HG03039 (cell line): ENCODE data around the gene FBP1.
"Not testable (repeated sequence)": the region's sequence is repeated elsewhere in the genome, so short reads cannot be mapped to it uniquely, and the experiment has no call there.

ENCODE experiments used
- ATAC-seq: cut with Tn5 transposase; IDR thresholded peaks from one replicate; pipeline ENCODE4 v1.9.1; 2021; ENCODE audit warnings: mild to moderate bottlenecking, moderate library complexity; ENCODE audit not compliant: unreplicated experiment

FBP1 gene

DNA sequence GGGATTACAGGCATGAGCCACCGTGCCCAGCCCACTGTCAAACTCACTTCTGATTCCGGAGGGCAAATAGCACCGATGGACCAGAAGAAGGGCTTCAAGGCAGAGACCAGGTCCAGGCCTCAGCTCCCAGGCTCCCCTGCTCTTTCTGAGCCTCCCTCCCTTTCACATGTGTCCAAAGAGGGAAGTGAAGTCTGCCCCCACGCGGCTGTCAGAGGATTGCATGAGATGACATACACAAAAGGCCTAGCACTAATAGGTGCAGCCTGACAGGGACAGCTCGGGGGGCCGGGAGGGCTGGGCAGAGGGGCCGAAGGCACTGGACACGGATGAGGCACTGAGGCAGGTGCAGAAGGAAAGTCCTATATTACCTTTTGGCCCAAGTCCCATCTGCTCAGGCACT lies 16.1 kb downstream of the FBP1 start:
- ATAC-seq, result no peak

GRCh38 chr9:94622087-94622800 lies 17.1 kb downstream of the FBP1 start:
- ATAC-seq, result no peak

- ATAC-seq, result no peak
Observed at GRCh38 chr9:94619026-94619425, 20.3 kb downstream of the FBP1 start.

GRCh38 chr9:94613003-94613402 lies 26.3 kb downstream of the FBP1 start:
- no peak for ATAC-seq

DNA sequence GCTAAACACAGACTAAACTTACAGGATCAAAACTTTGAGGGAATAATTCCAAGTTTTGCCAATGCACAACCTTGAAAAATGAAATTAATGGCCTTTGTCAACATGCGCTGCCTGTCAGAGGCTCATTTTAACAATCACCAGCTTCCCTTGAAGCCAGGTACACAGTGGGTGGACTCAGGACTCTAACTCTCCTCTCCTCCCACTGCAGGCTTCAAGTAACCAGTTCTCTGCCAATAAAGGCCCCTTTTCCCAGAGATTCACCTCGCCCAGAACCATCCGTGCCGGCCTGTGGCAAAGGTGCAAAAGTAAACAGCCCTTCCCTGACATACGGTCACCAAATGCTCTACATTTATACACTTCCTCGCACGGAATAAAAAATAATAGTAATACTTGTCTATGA lies 27.2 kb downstream of the FBP1 start:
- ATAC-seq, result no peak

DNA sequence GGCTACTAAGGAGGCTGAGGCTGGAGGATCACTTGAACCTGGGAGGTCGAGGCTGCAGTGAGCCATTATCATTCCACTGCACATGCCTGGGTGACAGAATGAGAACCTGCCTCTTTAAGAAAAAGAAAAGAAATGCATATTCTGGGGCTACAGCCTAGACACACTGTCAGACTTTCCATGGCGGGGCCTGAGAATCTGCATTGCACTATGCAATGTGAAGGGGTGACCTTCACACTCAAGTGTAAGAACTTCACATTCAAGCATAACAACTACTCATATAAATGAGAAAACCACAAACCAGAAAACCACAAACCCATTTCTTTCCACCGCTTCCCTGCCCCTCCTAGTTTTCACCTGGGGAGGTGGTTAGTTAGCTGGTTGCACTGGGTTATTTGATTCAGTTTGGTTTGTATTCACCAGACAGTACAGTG lies 27.7 kb downstream of the FBP1 start:
- no peak for ATAC-seq

- no peak for ATAC-seq
Observed at GRCh38 chr9:94610181-94610606, 29.1 kb downstream of the FBP1 start.

- no peak for ATAC-seq
Observed at GRCh38 chr9:94607423-94607691, 32.0 kb downstream of the FBP1 start.

DNA sequence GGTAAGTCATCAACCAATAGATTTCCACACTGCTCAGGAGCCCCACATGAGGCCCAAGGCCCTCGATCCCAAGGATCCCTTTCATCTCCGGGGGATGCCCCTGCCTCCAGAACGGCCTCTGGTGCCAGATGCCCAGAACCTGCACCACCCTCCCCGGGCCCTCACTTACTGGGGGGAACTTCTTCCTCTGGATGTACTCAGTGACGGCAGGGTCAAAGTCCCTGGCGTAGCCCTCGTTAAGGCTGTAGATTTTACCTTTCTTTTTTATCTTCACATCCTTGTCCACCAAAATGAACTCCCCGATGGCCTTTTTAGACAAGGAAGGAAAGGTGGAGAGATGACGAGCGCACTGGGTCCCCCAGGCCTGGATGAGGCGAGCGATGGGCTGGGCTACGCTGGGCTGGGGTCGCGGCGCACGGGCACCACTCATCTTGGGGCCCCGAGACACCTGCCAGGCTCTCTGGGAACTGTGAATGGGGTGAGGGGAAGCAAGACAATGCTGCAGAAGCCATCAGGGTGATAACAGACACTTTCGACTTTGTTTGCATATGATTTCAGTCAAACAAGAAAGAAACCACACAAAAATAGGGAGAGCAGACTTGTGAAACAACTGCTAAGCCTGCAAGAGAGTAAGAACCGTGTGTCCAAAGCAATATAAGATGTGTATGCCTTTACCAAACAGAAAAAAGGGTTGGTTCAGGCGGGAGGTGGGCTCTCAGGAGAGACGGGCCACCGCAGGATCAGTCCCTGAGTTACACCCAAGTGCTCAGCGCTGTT lies 32.5 kb downstream of the FBP1 start:
- ATAC-seq, result no peak

GRCh38 chr9:94603259-94604160 lies 35.8 kb downstream of the FBP1 start:
- peak; percentile 67 for ATAC-seq

GRCh38 chr9:94602666-94603065 lies 36.7 kb downstream of the FBP1 start:
- no peak for ATAC-seq

DNA sequence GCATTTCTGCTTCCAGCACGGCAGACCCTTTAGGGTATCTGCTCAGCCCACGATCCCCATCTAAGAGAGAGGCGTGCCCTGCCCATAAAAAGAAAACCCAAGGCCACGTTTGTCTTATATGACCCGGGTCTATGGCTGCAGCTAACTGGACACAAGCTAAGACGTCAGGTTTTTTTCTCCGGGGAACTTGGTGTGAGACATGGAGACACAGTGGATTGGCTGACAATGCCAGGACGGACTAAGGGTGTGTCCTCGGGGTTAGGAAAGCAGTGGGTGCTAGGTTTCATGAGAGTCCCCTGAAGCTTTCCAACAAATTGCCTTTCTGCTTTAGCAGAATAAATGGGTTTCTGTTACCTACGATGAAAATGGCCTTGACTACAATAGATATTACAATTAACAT lies 38.6 kb downstream of the FBP1 start:
- ATAC-seq, result no peak

- ATAC-seq, result no peak
Observed at GRCh38 chr9:94600258-94600657, 39.1 kb downstream of the FBP1 start.

- ATAC-seq, result no peak
Observed at GRCh38 chr9:94599102-94599501, 40.2 kb downstream of the FBP1 start.

GRCh38 chr9:94593459-94594345 lies 45.6 kb downstream of the FBP1 start, which contains the start of gene FBP2:
Gene FBP2 (minus strand): TSS chr9:94593824. CDS start chr9:94593726, 98 bp downstream.
- no peak for ATAC-seq

- ATAC-seq, result not testable (repeated sequence)
Observed at GRCh38 chr9:94592683-94593082, 46.6 kb downstream of the FBP1 start.

GRCh38 chr9:94591876-94592275 lies 47.4 kb downstream of the FBP1 start:
- ATAC-seq, result no peak

- not testable (repeated sequence) for ATAC-seq
Observed at GRCh38 chr9:94591046-94591545, 48.2 kb downstream of the FBP1 start.

GRCh38 chr9:94588681-94589080 lies 50.6 kb downstream of the FBP1 start:
- ATAC-seq, result no peak

DNA sequence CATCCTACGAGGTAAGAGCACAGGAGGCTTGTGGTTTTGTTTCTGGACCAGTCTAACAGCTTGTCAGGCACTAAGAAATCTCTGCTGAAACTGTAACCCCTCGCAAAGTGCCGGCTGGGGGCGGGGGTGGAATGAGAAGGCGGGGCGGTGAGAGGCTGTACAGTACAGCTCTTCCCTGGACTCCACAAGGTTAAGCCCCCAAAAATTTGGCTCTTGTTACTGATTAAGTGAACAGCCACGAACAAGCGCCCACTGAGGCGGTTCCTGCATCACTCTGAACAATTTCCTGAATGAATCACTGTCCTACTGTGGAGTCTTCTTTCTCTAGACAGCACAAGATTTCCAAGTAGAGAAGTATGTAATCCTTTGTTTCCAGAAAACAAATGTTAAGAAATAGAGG lies 52.5 kb downstream of the FBP1 start:
- no peak for ATAC-seq
